HepG2 (cell line): Measurements from ENCODE around the gene TSPAN5. TPM values are rescaled to one million over a fixed set of nuclear protein-coding genes. Genes with fewer than 3 reads are reported as not detected.

ENCODE experiments used
- ATAC-seq: fragments of 200-7000 bp; cut with Tn5 transposase; 3 replicates; pipeline ENCODE4 v1.9.1; 2020; ENCODE audit warnings: mild to moderate bottlenecking, moderate library complexity
- BruUV-seq: library from RNA; stranded (reverse); fragments of 400-500 nt; replicated peaks from 2 replicates; lab custom pipeline; 2021; lab: Mats Ljungman, UMichigan
- CTCF ChIA-PET: fragments of 300-600 bp; formaldehyde crosslinking; extraction: SDS; loops from one replicate; lab custom pipeline; 2021; ENCODE audit warnings: low total read pairs, inconsistent platforms, low intra/inter-chr PET ratio; lab: Yijun Ruan, JAX
- POLR2A ChIA-PET: fragments of 350-600 bp; sonication (Branson Sonifier 250); formaldehyde crosslinking; loops from one replicate; lab custom pipeline; 2020; ENCODE audit warnings: antibody characterized with exemption, inconsistent platforms; lab: Yijun Ruan, JAX
- DNase-seq: peaks from one replicate; pipeline ENCODE4 v3.0.0-alpha.2; 2015; ENCODE audit warnings: low spot score
- FAIRE-seq: peaks from 3 replicates; lab custom pipeline; 2011; peaks lifted over from hg19 to GRCh38; lab: Jason Lieb, UNC
- H2AFZ ChIP-seq: one replicate; pipeline ENCODE4 v1.6.1; 2011; ENCODE audit warnings: low read length, inconsistent platforms
- H3K27ac ChIP-seq: fragments of 300-600 bp; 3 replicates; pipeline ENCODE4 v1.8.0; 2011; ENCODE audit warnings: mixed run types, mild to moderate bottlenecking, mixed read lengths, low read length, inconsistent platforms; ENCODE audit not compliant: insufficient read depth; ENCODE audit errors: extremely low read length
- H3K27me3 ChIP-seq, 2 experiments: fragments of 200-600 bp in 1 of 2; 2 replicates in 1 of 2; 3 replicates in 1 of 2; pipeline versions ENCODE4 v1.6.0 to v1.8.0; 2011; ENCODE audit warnings: low read length in 2 of 2, mild to moderate bottlenecking in 2 of 2, moderate library complexity in 2 of 2, inconsistent platforms in 1 of 2; ENCODE audit not compliant: insufficient read depth in 2 of 2, control insufficient read depth in 1 of 2
- H3K36me3 ChIP-seq, 2 experiments: fragments of 200-600 bp in 1 of 2; replicated peaks in 1 of 2; 2 replicates in 1 of 2; 3 replicates in 1 of 2; pipeline versions ENCODE4 v1.5.1 to v1.8.0; 2011; ENCODE audit warnings: low read length in 2 of 2, inconsistent platforms in 1 of 2; ENCODE audit not compliant: insufficient read depth in 2 of 2, control insufficient read depth in 1 of 2
- H3K4me1 ChIP-seq: 2 replicates; pipeline ENCODE4 v1.5.1; 2012; ENCODE audit warnings: low read length, inconsistent platforms; ENCODE audit not compliant: insufficient read depth
- H3K4me2 ChIP-seq: 2 replicates; pipeline ENCODE4 v1.6.0; 2011; ENCODE audit warnings: low read depth, low read length, inconsistent platforms
- H3K4me3 ChIP-seq, 3 experiments: fragments of 200-600 bp in 1 of 3; sonication (generic), shearing (Covaris generic) in 1 of 3; replicated peaks in 1 of 3; 2 replicates each; pipeline ENCODE4 v1.5.1; 2011 to 2016; ENCODE audit warnings: low read length in 3 of 3, inconsistent platforms in 2 of 3, low read depth in 2 of 3, mild to moderate bottlenecking in 2 of 3, control low read depth in 1 of 3, mixed read lengths in 1 of 3; ENCODE audit not compliant: insufficient read depth in 1 of 3
- H3K79me2 ChIP-seq: one replicate; pipeline ENCODE4 v1.6.1; 2011; ENCODE audit warnings: low read length, inconsistent platforms; ENCODE audit not compliant: insufficient read depth
- H3K9ac ChIP-seq: 2 replicates; pipeline ENCODE4 v1.6.0; 2011; ENCODE audit warnings: mild to moderate bottlenecking, low read depth, low read length, inconsistent platforms; ENCODE audit not compliant: insufficient read depth
- H3K9me3 ChIP-seq: 2 replicates; pipeline ENCODE4 v1.5.1; 2012; ENCODE audit warnings: mild to moderate bottlenecking, low read length
- H4K20me1 ChIP-seq: 2 replicates; pipeline ENCODE4 v1.6.0; 2011; ENCODE audit warnings: inconsistent platforms, mild to moderate bottlenecking, low read length, moderate library complexity; ENCODE audit not compliant: insufficient read depth
- CCAR2 ChIP-seq: fragments of 200-400 bp; formaldehyde crosslinking; optimal IDR thresholded peaks from 2 replicates; pipeline ENCODE3; 2018; ENCODE audit warnings: low read depth, mild to moderate bottlenecking, low read length, moderate library complexity
- KAT8 ChIP-seq: IDR thresholded peaks from 2 replicates; pipeline ENCODE4 v1.6.1; 2016; ENCODE audit warnings: missing genetic modification reagents, missing compliant biosample characterization
- KDM5A ChIP-seq: fragments of 200-600 bp; sonication (generic); IDR thresholded peaks from 2 replicates; pipeline ENCODE4 v1.7.0; 2018; ENCODE audit warnings: antibody characterized with exemption, mild to moderate bottlenecking, low read length, borderline replicate concordance
- KLF16 ChIP-seq, 2 experiments: sonication (generic) in 1 of 2; formaldehyde crosslinking in 1 of 2; IDR thresholded peaks; 2 replicates each; pipeline versions ENCODE4 v1.6.1 to v1.8.0; 2016 to 2023; ENCODE audit warnings: missing genetic modification reagents in 2 of 2, missing compliant biosample characterization in 1 of 2
- NFE2L1 ChIP-seq: sonication (generic); formaldehyde crosslinking; IDR thresholded peaks from 2 replicates; pipeline ENCODE4 v1.4.0; 2020; ENCODE audit warnings: missing genetic modification reagents, mild to moderate bottlenecking, borderline replicate concordance
- NFIC ChIP-seq: IDR thresholded peaks from 2 replicates; pipeline ENCODE4 v1.6.1; 2012; ENCODE audit warnings: mild to moderate bottlenecking, low read length, inconsistent platforms
- TMF1 ChIP-seq: sonication (generic); formaldehyde crosslinking; IDR thresholded peaks from 2 replicates; pipeline ENCODE4 v1.8.1; 2022; ENCODE audit warnings: low read depth, missing genetic modification reagents
- ZBTB25 ChIP-seq: IDR thresholded peaks from 2 replicates; pipeline ENCODE4 v1.6.1; 2018; ENCODE audit warnings: missing genetic modification reagents
- ZNF225 ChIP-seq: sonication (generic); formaldehyde crosslinking; IDR thresholded peaks from 2 replicates; pipeline ENCODE4 v1.4.0; 2020; ENCODE audit warnings: mild to moderate bottlenecking, missing genetic modification reagents
- ZNF816 ChIP-seq: sonication (generic); formaldehyde crosslinking; IDR thresholded peaks from 2 replicates; pipeline ENCODE4 v1.8.0; 2022; ENCODE audit warnings: missing genetic modification reagents, mild to moderate bottlenecking, borderline replicate concordance
- WGBS: methylation state at CpG from one replicate; pipeline ENCODE4 v1.1.6; 2017; ENCODE audit warnings: low lambda C conversion rate; 5-methylcytosine and 5-hydroxymethylcytosine counted together
- in situ Hi-C: cut with HindIII; loops from 2 replicates; pipeline ENCODE4 v1.10.0; 2017; ENCODE audit warnings: low pct_unique_long_range_greater_than_20kb; ENCODE audit not compliant: extremely low pct_ligation_motif_present
- intact Hi-C: fragments of 100-400 bp; cut with micrococcal nuclease; formaldehyde crosslinking; loops from one replicate; pipeline ENCODE4 v1.10.0; 2022; ENCODE audit not compliant: unreplicated experiment
- polyA plus RNA-seq, 8 experiments: library from polyadenylated mRNA; depleted of rRNA in 3 of 8; stranded (reverse) in 7 of 8; unstranded in 1 of 8; fragments of >200 nt; fragmentation: Illumina TruSeq in 4 of 8; extraction: Trizol in 4 of 8; gene quantifications; 2 replicates each; pipeline versions ENCODE4 v1.2.1 to v1.2.3, GENCODE V29; 2011 to 2016; ENCODE audit warnings: low read depth in 4 of 8, missing spikeins in 1 of 8, mixed read lengths in 1 of 8; ENCODE audit not compliant: insufficient read depth in 1 of 8
- total RNA-seq, 5 experiments: library from RNA; depleted of rRNA; stranded (reverse); fragments of >200 nt; fragmentation: Illumina TruSeq; extraction: Trizol; gene quantifications; 2 replicates each; pipeline ENCODE4 v1.2.3, GENCODE V29; 2016; ENCODE audit warnings: low read depth in 1 of 5
- TF ChIP-seq, protein P1 (sequence below): sonication (generic); formaldehyde crosslinking; IDR thresholded peaks from 2 replicates; pipeline ENCODE4 v1.4.0; 2020; ENCODE audit warnings: missing genetic modification reagents
- TF ChIP-seq, protein P2 (sequence below): sonication (generic); formaldehyde crosslinking; IDR thresholded peaks from 2 replicates; pipeline ENCODE4 v1.5.1; 2020; ENCODE audit warnings: mild to moderate bottlenecking, missing genetic modification reagents, borderline replicate concordance

Gene TSPAN5
- total and polyA plus RNA-seq, 2 of the 13 experiments (the other 11 are each of a cell fraction or from before 2014, with no cell fraction given), result 0.20 to 0.53 TPM

DNA sequence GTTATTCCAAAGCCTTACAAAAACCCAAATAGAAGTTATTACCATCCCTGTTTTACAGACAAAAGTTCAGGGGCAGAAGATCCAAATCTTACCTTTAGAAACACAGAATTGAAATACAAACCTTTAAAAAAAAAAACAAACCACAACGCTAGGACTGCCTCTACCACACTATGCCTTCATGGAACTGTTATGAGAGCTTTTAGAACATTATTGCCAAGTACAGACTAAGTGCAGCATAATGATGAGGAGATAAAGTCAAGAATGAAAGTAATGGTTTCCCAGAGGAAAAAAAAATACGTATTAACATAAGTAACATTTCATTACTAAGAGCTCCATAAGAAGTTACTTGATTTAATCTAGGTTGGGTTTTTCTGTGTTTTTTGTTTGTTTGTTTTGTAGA is 34.3 kb downstream of the TSPAN5 start:
- Histone ChIP-seq H3K36me3 (no peaks in the 10 kb centered on the region), H3K4me3 (no peak overlapping the region), H3K4me2 (no peak overlapping the region), H3K9me3 (no peaks in the 10 kb centered on the region), H3K4me1 (0 out of 2 replicates have a peak, but pooled peaks cover 7% of the 10 kb centered on the region), H3K79me2 (no peaks in the 10 kb centered on the region), H4K20me1 (no peaks in the 10 kb centered on the region), H3K27me3 (no peaks in the 10 kb centered on the region; a peak in 1 of 5 replicates), H3K27ac (no peak overlapping the region), H3K9ac (no peak overlapping the region), H2AFZ (no peak overlapping the region)
- DNase-seq (no peak), FAIRE-seq (no peak), ATAC-seq (no peak)
- WGBS, result 71% methylated on average over 2 of the region's 2 CpGs
- no TSS peak for BruUV-seq
- TF ChIP-seq TMF1 (CRISPR knock-in tag), result no peak
- TF ChIP-seq, protein P1, sequence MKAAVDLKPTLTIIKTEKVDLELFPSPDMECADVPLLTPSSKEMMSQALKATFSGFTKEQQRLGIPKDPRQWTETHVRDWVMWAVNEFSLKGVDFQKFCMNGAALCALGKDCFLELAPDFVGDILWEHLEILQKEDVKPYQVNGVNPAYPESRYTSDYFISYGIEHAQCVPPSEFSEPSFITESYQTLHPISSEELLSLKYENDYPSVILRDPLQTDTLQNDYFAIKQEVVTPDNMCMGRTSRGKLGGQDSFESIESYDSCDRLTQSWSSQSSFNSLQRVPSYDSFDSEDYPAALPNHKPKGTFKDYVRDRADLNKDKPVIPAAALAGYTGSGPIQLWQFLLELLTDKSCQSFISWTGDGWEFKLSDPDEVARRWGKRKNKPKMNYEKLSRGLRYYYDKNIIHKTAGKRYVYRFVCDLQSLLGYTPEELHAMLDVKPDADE (CRISPR knock-in tag), result no peak
- TF ChIP-seq NFIC, result no peak
- no peak for TF ChIP-seq ZNF225 (CRISPR knock-in tag)
- TF ChIP-seq KDM5A, result no peak
- TF ChIP-seq, protein P2, sequence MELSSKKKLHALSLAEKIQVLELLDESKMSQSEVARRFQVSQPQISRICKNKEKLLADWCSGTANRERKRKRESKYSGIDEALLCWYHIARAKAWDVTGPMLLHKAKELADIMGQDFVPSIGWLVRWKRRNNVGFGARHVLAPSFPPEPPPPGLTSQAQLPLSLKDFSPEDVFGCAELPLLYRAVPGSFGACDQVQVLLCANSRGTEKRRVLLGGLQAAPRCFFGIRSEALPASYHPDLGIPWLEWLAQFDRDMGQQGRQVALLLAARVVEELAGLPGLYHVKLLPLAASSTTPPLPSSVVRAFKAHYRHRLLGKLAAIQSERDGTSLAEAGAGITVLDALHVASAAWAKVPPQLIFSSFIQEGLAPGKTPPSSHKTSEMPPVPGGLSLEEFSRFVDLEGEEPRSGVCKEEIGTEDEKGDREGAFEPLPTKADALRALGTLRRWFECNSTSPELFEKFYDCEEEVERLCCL, result no peak
- no peak for TF ChIP-seq CCAR2
- no peak for TF ChIP-seq NFE2L1 (CRISPR knock-in tag)
- TF ChIP-seq ZBTB25 (CRISPR knock-in tag), result no peak
- TF ChIP-seq KAT8 (CRISPR knock-in tag), result no peak
- no peak for TF ChIP-seq KLF16 (CRISPR knock-in tag; IDR thresholded peaks at IDR 0.05)
- no peak for TF ChIP-seq ZNF816 (CRISPR knock-in tag)
- ChIA-PET CTCF (no interaction called here), POLR2A (no interaction called here)
- intact Hi-C loops (no loop called here), in situ Hi-C loops (no loop called here)
